Stimulated activated CD8-positive, alpha-beta memory T cell treated with anti-CD3 and anti-CD28 coated beads, Interleukin-2, amount 100 ng/mL, for 1 hour (primary cell): ENCODE data around the gene RNPEPL1.
"Not testable (repeated sequence)": the region's sequence is repeated elsewhere in the genome, so short reads cannot be mapped to it uniquely, and the experiment has no call there.

ENCODE experiments used
- DNase-seq, 2 donors: peaks; one replicate each; pipeline ENCODE4 v3.0.0-alpha.2; 2020; ENCODE audit warnings: low read depth in 2 of 2

RNPEPL1 gene

GRCh38 chr2:240604939-240605716 is 36.8 kb downstream of the RNPEPL1 start:
- no peak for DNase-seq

GRCh38 chr2:240605867-240606743 is 37.8 kb downstream of the RNPEPL1 start:
- DNase-seq = no peak

DNA sequence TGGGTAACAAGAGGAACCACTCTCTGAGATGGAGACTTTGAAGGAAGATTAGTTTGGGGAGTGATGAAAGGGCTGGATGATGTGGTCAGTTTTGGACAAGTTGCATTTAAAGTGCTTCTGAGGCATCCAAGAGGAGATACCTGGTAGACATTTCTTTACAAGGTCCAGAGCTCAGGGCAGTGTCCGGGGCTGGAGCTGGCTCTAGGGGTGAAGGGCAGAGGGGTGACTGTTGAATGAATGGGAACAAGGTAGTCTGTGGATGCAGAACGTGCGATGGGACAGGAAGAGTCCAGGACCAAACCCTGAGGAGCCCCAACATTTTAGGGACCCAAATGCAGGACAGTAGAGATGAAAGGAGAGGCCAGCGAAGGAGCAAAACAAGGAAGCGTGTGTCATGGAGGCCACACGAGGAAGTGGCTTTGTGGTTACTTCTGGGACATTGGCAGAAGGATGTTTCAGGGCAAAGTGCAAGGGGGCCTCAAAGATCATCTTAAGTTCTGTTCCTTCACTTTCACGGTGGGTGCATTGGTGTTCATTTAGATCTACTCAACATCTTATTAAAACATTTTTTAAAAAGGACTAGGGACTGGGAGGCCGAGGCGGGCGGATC is 43.4 kb downstream of the RNPEPL1 start:
- no peak for DNase-seq

DNA sequence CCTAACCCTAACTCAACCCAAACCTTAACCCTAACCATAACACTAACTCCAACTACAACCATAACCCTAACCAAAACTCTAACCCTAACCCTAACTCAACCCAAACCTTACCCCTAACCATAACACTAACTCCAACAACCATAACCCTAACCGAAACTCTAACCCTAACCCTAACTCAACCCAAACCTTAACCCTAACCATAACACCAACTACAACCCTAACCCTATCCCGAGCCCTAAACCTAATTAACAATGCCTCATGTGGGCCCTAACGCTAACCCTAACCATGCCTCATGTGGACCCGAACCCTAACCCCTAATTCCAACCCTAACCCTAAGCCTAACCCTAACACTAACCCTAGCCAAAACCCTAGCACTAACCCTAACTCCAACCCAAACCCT is 45.5 kb downstream of the RNPEPL1 start:
- no peak for DNase-seq

GRCh38 chr2:240614391-240614790 is 46.1 kb downstream of the RNPEPL1 start:
- no peak for DNase-seq

- no peak for DNase-seq
Measured at GRCh38 chr2:240615396-240615795, 47.1 kb downstream of the RNPEPL1 start.

DNA sequence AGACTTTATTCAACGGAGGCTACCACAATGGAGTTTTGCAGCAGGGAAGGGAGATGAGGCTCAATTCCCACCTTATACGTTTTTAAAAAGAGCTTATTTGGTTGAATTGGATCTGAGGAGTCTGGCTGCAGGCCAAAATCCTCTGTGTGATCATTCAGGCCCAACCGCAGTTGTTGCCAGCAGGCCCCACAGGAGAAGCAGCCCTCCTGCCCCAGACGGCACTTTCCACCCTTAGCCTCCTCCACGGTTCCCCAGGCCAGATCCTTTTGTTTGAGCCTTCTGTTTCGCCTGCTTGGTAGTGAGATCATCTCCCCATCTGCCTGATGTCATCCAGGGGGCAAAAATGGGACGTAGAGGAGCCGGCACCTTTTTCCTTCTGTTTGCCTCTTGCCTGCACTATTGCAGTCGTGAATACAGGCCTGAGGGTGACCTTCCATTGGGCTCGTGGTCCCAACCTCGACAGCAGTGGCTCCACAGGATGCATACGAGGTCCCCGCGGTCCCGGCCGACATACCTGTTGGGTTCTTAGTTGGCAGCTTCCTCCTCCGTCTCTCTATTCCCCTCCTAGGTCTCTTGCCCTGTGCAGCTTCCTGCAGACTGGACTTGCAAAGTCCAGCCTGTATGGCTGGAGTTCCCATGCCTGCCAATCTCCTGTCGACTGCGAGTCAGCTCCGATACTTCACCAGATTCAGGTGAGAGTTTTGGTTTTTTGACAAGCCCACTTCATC is 47.7 kb downstream of the RNPEPL1 start:
- no peak for DNase-seq

- not testable (repeated sequence) for DNase-seq
Measured at GRCh38 chr2:240616860-240617666, 48.8 kb downstream of the RNPEPL1 start.

GRCh38 chr2:240618776-240619175 is 50.5 kb downstream of the RNPEPL1 start:
- no peak for DNase-seq

- DNase-seq = no peak
Measured at GRCh38 chr2:240619506-240620148, 51.3 kb downstream of the RNPEPL1 start.

GRCh38 chr2:240620149-240620731 is 52.0 kb downstream of the RNPEPL1 start:
- DNase-seq = no peak

DNA sequence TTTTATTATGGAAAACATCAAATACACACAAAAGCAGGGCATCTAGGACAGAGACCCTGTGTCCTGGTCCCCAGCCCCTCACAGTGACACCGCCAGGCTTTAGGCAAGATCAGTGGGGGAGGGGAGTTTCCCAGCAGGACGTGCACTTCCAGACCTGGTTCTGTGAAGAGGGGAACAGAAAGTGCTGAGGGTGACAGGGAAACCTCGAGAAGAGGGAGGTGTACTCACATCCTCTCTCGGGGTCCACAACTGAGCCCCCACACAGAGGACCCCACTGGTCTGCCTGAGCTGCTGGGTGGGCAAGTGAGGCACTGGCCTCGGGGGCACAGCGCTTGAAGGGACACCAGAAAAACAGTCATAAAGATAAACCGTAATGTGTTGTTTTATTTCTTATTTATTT is 52.6 kb downstream of the RNPEPL1 start:
- DNase-seq = no peak

DNA sequence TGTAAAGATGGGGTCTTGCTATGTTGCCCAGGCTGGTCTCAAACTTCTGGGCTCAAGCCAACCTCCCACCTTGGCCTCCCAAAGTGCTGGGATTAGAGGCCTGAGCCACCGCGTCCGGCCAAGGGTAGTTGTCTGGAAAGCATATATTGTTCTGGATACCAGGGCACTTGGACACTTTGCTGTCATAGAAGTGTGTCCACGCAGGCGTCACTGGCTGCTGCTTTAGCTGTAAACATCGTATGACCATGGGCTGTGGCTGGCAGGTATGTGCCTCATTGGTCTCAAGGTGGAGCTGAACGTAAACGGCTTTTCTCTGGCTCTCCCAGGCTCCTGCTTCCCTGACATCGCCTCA is 53.8 kb downstream of the RNPEPL1 start:
- no peak for DNase-seq

DNA sequence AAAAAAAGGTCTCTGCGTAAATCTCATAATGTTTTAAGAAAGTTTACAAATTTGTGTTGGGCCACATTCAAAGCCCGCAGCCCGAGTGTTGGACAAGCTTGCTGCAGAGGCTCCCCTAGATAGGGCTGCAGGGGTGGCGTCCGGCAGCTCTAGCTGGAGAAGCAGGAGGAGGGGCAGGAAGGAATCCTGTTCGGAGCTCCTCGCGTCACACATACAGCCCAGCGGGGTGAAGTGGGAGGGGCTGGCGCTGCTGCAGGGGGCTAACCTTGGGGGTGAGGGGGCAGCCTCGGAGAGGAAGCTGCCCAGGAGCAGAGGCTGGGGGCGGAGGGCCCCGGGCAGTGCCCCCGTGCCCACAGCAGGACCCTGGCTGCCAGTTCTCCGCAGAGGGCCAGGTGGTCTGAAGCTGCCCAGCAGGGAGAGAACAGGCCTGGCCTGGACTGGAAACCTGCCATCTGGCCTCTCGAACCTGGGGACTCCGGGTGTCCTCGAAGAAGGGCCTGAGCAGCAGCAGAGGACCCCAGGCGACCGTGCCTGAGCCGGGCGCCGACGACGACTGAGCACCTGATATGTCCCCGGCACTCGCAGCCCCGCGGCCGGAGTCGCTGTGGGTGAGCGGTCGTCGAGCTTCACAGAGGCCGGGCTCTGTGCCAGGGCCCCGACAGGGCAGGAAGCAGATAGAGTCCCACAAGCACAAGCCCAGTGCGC is 54.4 kb downstream of the RNPEPL1 start:
- peak in 1 of 2 donors; percentile 30 for DNase-seq

- no peak for DNase-seq
Measured at GRCh38 chr2:240623531-240624010, 55.3 kb downstream of the RNPEPL1 start.

DNA sequence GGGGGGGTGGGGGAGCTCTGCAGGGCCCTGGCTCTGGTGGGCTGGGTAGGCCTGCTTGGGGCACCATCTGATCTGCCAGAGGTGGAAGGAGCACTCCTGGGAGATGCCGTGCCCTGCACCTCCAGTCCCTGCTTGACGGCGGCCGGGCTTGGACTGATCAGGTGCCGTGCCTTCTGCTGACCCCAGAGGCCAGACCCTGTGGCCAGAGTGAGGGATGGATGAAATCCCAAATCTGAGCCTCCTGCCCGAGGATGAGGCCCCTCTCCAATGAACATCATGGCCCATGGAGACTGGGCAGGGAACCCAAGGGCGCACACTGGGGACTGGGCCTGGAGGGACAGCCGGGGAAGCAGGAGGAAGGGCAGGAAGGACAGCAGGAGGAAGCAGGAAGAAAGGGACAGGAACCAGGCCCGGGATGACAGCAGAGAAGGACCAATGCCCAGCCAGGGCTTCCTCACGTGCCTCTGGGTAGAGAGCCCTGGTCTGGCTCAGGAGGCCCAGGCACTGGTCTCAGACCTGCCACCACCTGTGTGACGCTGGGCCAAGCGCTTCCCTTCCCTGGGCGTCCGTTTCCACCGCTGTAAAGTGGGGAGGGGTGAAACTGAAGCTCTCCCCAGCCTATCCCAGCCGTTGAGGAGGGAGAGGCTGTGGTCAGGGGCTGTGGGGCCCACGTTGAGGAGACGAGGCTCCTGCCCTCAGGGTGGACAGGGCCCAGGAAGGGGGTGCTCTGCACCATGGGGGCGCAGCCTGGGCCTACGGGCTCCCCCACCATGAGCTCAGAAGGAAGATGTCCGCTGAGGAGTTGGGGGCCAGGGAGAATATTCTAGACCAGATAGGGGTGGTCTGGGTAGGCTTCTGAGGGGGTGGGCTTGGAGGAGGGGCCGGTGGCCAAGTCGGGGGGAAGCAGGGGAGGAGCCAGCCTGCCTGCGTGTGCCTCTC is 56.0 kb downstream of the RNPEPL1 start:
- no peak for DNase-seq

DNA sequence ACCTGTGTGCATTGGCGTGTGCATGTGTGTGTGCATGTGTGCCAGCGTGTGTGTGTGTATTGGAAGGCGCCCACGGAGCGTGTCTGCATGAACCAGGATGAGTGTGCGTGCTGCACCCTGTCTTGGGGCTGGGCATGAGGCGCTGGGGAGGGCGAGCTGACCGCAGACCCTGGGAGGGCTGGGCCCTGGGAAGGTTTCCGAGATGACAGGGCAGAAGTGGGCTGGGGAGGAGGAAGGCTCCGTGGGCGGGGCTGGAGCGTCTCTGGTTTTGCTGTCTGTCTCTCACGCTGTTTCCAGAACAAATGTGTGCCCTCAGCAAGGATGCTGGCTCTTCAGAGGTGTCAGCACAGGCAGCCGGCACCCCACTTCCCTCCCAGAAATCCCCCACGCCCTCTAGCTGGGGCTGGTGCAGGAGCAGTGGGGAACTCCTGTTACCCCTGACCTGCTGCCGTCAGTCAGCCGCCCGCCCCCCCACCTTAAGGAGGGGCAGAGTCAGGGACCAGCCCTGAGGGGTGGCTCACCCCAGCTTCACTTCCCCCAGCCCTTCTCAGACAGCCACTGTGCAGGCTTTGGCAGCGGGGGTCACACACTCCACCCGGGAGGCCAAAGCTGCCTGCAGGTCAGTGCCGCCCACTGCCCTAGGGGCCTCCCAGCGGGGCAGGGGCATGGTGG is 56.8 kb downstream of the RNPEPL1 start, which contains the start of gene GPR35:
Gene GPR35 (plus strand): TSS at position 531 of the 672 bp plus-strand sequence. CDS start 4,473 bp downstream, outside the sequence.
- DNase-seq = peak; percentile 44 to 47
